GM19372 (cell line): ENCODE measurements around the gene WDR62.
"Not testable (repeated sequence)": the region's sequence is repeated elsewhere in the genome, so short reads cannot be mapped to it uniquely, and the experiment has no call there.

Source experiments
- ATAC-seq: cut with Tn5 transposase; IDR thresholded peaks from one replicate; pipeline ENCODE4 v1.9.1; 2021; ENCODE audit warnings: mild to moderate bottlenecking, low read depth, moderate library complexity; ENCODE audit not compliant: unreplicated experiment

Gene WDR62

GRCh38 chr19:36032251-36033104, 22.2 kb upstream of the WDR62 start, which contains the start of gene CLIP3:
CLIP3 (minus strand) TSS chr19:36032873; CDS start chr19:36032357, 516 bp downstream.
- ATAC-seq, result no peak

GRCh38 chr19:36040495-36040894, 14.2 kb upstream of the WDR62 start:
- no peak for ATAC-seq

- ATAC-seq, result not testable (repeated sequence)
These were observed 13.6 kb upstream of the WDR62 start for GRCh38 chr19:36041092-36041491.

GRCh38 chr19:36041831-36042230, 12.9 kb upstream of the WDR62 start:
- ATAC-seq, result no peak

GRCh38 chr19:36043952-36044351, 10.7 kb upstream of the WDR62 start:
- ATAC-seq, result no peak

GRCh38 chr19:36046443-36047050, 8.2 kb upstream of the WDR62 start:
- no peak for ATAC-seq

- no peak for ATAC-seq
These were observed 6.9 kb upstream of the WDR62 start for GRCh38 chr19:36047835-36048234.

- ATAC-seq, result no peak
These were observed 5.5 kb upstream of the WDR62 start for GRCh38 chr19:36049080-36049698.

GRCh38 chr19:36051236-36051635, 3.5 kb upstream of the WDR62 start:
- ATAC-seq, result no peak

- ATAC-seq, result no peak
These were observed 3.1 kb upstream of the WDR62 start for GRCh38 chr19:36051637-36052036.

- peak; percentile 83 for ATAC-seq
These were observed 471 bp upstream of the WDR62 start, which contains the start of gene THAP8 for GRCh38 chr19:36054119-36054732. THAP8 (minus strand) TSS chr19:36054285; CDS start chr19:36054217, 68 bp downstream.

GRCh38 chr19:36058481-36059179, 3.9 kb downstream of the WDR62 start:
- no peak for ATAC-seq

- no peak for ATAC-seq
These were observed 4.6 kb downstream of the WDR62 start for GRCh38 chr19:36059180-36059910.

GRCh38 chr19:36060430-36060829, 5.7 kb downstream of the WDR62 start:
- no peak for ATAC-seq

- no peak for ATAC-seq
These were observed 6.7 kb downstream of the WDR62 start for GRCh38 chr19:36061367-36061766.

GRCh38 chr19:36064826-36065225, 10.1 kb downstream of the WDR62 start:
- no peak for ATAC-seq

- ATAC-seq, result no peak
These were observed 13.0 kb downstream of the WDR62 start for GRCh38 chr19:36067681-36068080.

GRCh38 chr19:36068810-36069499, 14.3 kb downstream of the WDR62 start:
- ATAC-seq, result not testable (repeated sequence)

GRCh38 chr19:36072081-36072480, 17.4 kb downstream of the WDR62 start:
- ATAC-seq, result no peak
